Astrocyte (in vitro differentiated cells and primary cell): ENCODE data around the gene HOXC9. TPM values are rescaled to one million over a fixed set of nuclear protein-coding genes. Genes with fewer than 3 reads are reported as not detected.

Source experiments
- DNase-seq: peaks from one replicate; pipeline ENCODE4 v3.0.0-alpha.2; 2010; ENCODE audit warnings: low read depth
- FAIRE-seq: peaks from 2 replicates; lab custom pipeline; 2011; peaks lifted over from hg19 to GRCh38; lab: Jason Lieb, UNC
- H2AFZ ChIP-seq: 2 replicates; pipeline ENCODE4 v1.6.0; 2012; ENCODE audit warnings: low read depth, low read length, inconsistent platforms
- H3K27ac ChIP-seq: 2 replicates; pipeline ENCODE4 v1.5.1; 2011; ENCODE audit warnings: low read depth, low read length, inconsistent platforms
- H3K27me3 ChIP-seq: 2 replicates; pipeline ENCODE4 v1.6.0; 2011; ENCODE audit warnings: low read length, inconsistent platforms; ENCODE audit not compliant: insufficient read depth
- H3K36me3 ChIP-seq: 2 replicates; pipeline ENCODE4 v1.5.1; 2011; ENCODE audit warnings: low read length, inconsistent platforms; ENCODE audit not compliant: insufficient read depth
- H3K4me1 ChIP-seq: 2 replicates; pipeline ENCODE4 v1.5.1; 2011; ENCODE audit warnings: low read length, inconsistent platforms; ENCODE audit not compliant: insufficient read depth
- H3K4me2 ChIP-seq: 2 replicates; pipeline ENCODE4 v1.6.0; 2012; ENCODE audit warnings: low read length, inconsistent platforms
- H3K4me3 ChIP-seq: 2 replicates; pipeline ENCODE4 v1.5.1; 2011; ENCODE audit warnings: low read depth, mild to moderate bottlenecking, low read length, inconsistent platforms; ENCODE audit not compliant: insufficient read depth
- H3K79me2 ChIP-seq: 2 replicates; pipeline ENCODE4 v1.6.0; 2012; ENCODE audit warnings: mild to moderate bottlenecking, low read length, inconsistent platforms; ENCODE audit not compliant: insufficient read depth
- H3K9ac ChIP-seq: 2 replicates; pipeline ENCODE4 v1.6.0; 2012; ENCODE audit warnings: mild to moderate bottlenecking, low read length, inconsistent platforms
- H3K9me3 ChIP-seq: 2 replicates; pipeline ENCODE4 v1.5.1; 2012; ENCODE audit warnings: low read depth, mild to moderate bottlenecking, low read length, inconsistent platforms; ENCODE audit not compliant: insufficient read depth
- H4K20me1 ChIP-seq: 2 replicates; pipeline ENCODE4 v1.6.0; 2012; ENCODE audit warnings: low read length, inconsistent platforms; ENCODE audit not compliant: insufficient read depth
- H3K27ac Mint-ChIP-seq: one replicate; pipeline ENCODE4 v1.8.0; 2021; ENCODE audit warnings: mild to moderate bottlenecking, mixed read lengths; ENCODE audit not compliant: unreplicated experiment
- H3K27me3 Mint-ChIP-seq: one replicate; pipeline ENCODE4 v1.8.0; 2021; ENCODE audit warnings: low read depth, mixed read lengths; ENCODE audit not compliant: unreplicated experiment
- H3K36me3 Mint-ChIP-seq: one replicate; pipeline ENCODE4 v1.8.0; 2021; ENCODE audit warnings: low read depth, mixed read lengths; ENCODE audit not compliant: unreplicated experiment
- H3K4me1 Mint-ChIP-seq: one replicate; pipeline ENCODE4 v1.8.0; 2021; ENCODE audit warnings: low read depth, mixed read lengths; ENCODE audit not compliant: unreplicated experiment
- H3K4me3 Mint-ChIP-seq: one replicate; pipeline ENCODE4 v1.8.0; 2021; ENCODE audit warnings: mild to moderate bottlenecking, moderate library complexity, mixed read lengths; ENCODE audit not compliant: unreplicated experiment
- H3K9me3 Mint-ChIP-seq: one replicate; pipeline ENCODE4 v1.8.0; 2021; ENCODE audit warnings: mild to moderate bottlenecking, mixed read lengths; ENCODE audit not compliant: unreplicated experiment
- EZH2 ChIP-seq: IDR thresholded peaks from 2 replicates; pipeline ENCODE4 v1.6.1; 2012; ENCODE audit warnings: mild to moderate bottlenecking, low read length, inconsistent platforms; ENCODE audit not compliant: insufficient read depth
- total RNA-seq: library from RNA; stranded (reverse); gene quantifications from 2 replicates; pipeline ENCODE4 v1.2.1, GENCODE V29; 2021
- TF ChIP-seq, protein P1 (sequence below): IDR thresholded peaks from 2 replicates; pipeline ENCODE4 v1.5.1; 2011; ENCODE audit warnings: low read depth, mild to moderate bottlenecking, inconsistent platforms, low read length, moderate library complexity; ENCODE audit not compliant: insufficient read depth

HOXC9 gene
- total RNA-seq, 1 donor from 2014 or later: not detected

DNA sequence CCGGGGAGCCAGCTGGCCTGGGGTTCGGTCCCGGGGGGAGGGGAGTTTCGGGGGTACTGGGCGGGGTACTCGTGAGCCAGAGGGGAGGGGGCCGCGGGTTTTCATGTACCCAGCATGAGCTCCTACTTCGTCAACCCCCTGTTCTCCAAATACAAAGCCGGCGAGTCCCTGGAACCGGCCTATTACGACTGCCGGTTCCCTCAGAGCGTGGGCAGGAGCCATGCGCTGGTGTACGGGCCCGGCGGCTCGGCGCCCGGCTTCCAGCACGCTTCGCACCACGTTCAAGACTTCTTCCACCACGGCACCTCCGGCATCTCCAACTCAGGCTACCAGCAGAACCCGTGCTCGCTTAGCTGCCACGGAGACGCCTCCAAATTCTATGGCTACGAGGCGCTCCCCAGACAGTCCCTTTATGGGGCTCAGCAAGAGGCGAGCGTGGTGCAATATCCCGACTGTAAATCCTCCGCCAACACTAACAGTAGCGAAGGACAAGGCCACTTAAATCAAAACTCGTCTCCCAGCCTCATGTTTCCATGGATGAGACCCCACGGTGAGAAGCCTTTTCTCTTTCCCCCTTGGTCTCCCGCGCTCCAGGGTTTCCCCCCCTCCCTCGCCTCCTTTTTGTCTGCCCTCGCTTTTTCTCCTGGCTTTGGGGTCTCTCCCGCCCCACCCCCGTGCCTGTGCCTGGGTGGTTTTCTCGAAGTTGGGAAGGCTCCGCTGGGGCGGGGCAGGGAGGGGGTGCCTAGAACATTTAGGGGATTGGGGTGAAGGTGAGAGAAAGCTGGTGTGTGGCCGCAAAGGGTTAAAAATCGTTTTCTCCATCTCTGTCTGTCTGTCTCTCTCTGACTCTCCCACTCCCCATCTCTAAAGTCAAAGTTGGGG is 9.5 kb downstream of the HOXC9 start:
- peaks cover 91% of the 10 kb centered on the region for H3K27me3 ChIP-seq
- peaks cover 90% of the 10 kb centered on the region for H3K27me3 Mint-ChIP-seq
- H3K9me3 Mint-ChIP-seq: peaks cover 9% of the 10 kb centered on the region
- peak overlapping the region; percentile 39 for H3K4me2 ChIP-seq
- FAIRE-seq (no peak), DNase-seq (no peak)
- H3K4me1 Mint-ChIP-seq: no peaks in the 10 kb centered on the region
- H3K79me2 ChIP-seq: no peaks in the 10 kb centered on the region
- no peak overlapping the region for H3K27ac ChIP-seq
- no peaks in the 10 kb centered on the region for H3K36me3 ChIP-seq
- no peak overlapping the region for H3K4me3 ChIP-seq
- H3K27ac Mint-ChIP-seq: no peak overlapping the region
- no peak overlapping the region for H3K4me3 Mint-ChIP-seq
- H3K9me3 ChIP-seq: no peaks in the 10 kb centered on the region
- no peaks in the 10 kb centered on the region for H3K36me3 Mint-ChIP-seq
- H3K4me1 ChIP-seq: peaks cover 5% of the 10 kb centered on the region
- TF ChIP-seq, protein P1, sequence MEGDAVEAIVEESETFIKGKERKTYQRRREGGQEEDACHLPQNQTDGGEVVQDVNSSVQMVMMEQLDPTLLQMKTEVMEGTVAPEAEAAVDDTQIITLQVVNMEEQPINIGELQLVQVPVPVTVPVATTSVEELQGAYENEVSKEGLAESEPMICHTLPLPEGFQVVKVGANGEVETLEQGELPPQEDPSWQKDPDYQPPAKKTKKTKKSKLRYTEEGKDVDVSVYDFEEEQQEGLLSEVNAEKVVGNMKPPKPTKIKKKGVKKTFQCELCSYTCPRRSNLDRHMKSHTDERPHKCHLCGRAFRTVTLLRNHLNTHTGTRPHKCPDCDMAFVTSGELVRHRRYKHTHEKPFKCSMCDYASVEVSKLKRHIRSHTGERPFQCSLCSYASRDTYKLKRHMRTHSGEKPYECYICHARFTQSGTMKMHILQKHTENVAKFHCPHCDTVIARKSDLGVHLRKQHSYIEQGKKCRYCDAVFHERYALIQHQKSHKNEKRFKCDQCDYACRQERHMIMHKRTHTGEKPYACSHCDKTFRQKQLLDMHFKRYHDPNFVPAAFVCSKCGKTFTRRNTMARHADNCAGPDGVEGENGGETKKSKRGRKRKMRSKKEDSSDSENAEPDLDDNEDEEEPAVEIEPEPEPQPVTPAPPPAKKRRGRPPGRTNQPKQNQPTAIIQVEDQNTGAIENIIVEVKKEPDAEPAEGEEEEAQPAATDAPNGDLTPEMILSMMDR: no peak
- peak; percentile 99 for TF ChIP-seq EZH2
- H3K9ac ChIP-seq: no peak overlapping the region
- H2AFZ ChIP-seq: no peak overlapping the region
- H4K20me1 ChIP-seq: no peaks in the 10 kb centered on the region

GRCh38 chr12:54010053-54010971 is 10.4 kb downstream of the HOXC9 start:
- no peak overlapping the region for H3K27ac Mint-ChIP-seq
- Histone ChIP-seq H4K20me1 (no peaks in the 10 kb centered on the region), H3K4me3 (no peak overlapping the region), H3K27ac (no peak overlapping the region), H3K27me3 (peaks cover 91% of the 10 kb centered on the region), H3K9me3 (no peaks in the 10 kb centered on the region), H3K79me2 (no peaks in the 10 kb centered on the region), H3K4me1 (peaks cover 5% of the 10 kb centered on the region), H3K36me3 (no peaks in the 10 kb centered on the region), H3K9ac (no peak overlapping the region), H2AFZ (no peak overlapping the region), H3K4me2 (no peak overlapping the region)
- no peaks in the 10 kb centered on the region for H3K36me3 Mint-ChIP-seq
- DNase-seq (no peak), FAIRE-seq (no peak)
- no peak for TF ChIP-seq EZH2
- H3K9me3 Mint-ChIP-seq: peaks cover 11% of the 10 kb centered on the region
- H3K27me3 Mint-ChIP-seq: peaks cover 92% of the 10 kb centered on the region
- H3K4me3 Mint-ChIP-seq: no peak overlapping the region
- no peaks in the 10 kb centered on the region for H3K4me1 Mint-ChIP-seq

DNA sequence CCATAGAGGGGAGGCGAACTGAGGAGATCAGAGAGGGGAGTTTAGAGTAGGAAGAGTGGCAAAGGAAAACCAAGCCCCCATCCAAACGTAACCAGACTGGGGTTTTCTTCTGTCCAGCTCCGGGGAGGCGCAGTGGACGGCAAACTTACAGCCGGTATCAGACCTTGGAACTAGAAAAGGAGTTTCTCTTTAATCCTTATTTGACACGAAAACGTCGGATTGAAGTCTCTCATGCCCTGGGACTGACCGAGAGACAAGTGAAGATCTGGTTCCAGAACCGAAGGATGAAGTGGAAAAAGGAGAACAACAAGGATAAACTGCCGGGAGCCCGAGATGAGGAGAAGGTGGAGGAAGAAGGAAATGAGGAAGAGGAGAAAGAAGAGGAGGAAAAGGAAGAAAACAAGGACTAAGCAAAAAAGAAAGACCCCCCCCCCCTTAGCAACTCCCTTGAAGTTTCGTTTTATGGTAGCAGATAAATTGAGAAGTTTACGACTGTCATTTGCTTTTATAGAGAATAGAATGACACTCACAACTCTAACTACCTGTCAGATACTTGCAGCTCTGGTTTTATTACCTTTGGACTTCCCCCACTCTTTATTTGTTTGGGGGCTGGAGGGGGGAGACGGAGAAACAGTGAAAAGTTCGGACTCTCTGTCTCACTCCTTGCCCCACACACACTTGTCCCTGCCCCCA is 11.2 kb downstream of the HOXC9 start:
- Histone ChIP-seq H3K9ac (no peak overlapping the region), H3K36me3 (no peaks in the 10 kb centered on the region), H3K27me3 (peaks cover 92% of the 10 kb centered on the region), H3K4me3 (no peak overlapping the region), H4K20me1 (no peaks in the 10 kb centered on the region), H3K27ac (no peak overlapping the region), H2AFZ (no peak overlapping the region), H3K4me1 (peaks cover 3% of the 10 kb centered on the region), H3K4me2 (no peak overlapping the region), H3K79me2 (no peaks in the 10 kb centered on the region), H3K9me3 (no peaks in the 10 kb centered on the region)
- H3K27ac Mint-ChIP-seq: no peak overlapping the region
- FAIRE-seq (no peak), DNase-seq (no peak)
- H3K4me3 Mint-ChIP-seq: no peak overlapping the region
- no peaks in the 10 kb centered on the region for H3K36me3 Mint-ChIP-seq
- TF ChIP-seq EZH2: no peak
- TF ChIP-seq, protein P1: no peak
- peaks cover 11% of the 10 kb centered on the region for H3K9me3 Mint-ChIP-seq
- peaks cover 92% of the 10 kb centered on the region for H3K27me3 Mint-ChIP-seq
- no peaks in the 10 kb centered on the region for H3K4me1 Mint-ChIP-seq
